Trophoblast cell (in vitro differentiated cells and primary cell): ENCODE data around the gene IL1RN.

Experiments
- DNase-seq, 2 donors: peaks; one replicate each; pipeline ENCODE4 v3.0.0-alpha.2; 2016
- H2AFZ ChIP-seq: 2 replicates; pipeline ENCODE4 v1.6.1; 2013; ENCODE audit warnings: low read length, moderate library complexity, mild to moderate bottlenecking; ENCODE audit not compliant: insufficient read depth, poor library complexity
- H2AK5ac ChIP-seq: 2 replicates; pipeline ENCODE4 v1.6.1; 2013; ENCODE audit warnings: mild to moderate bottlenecking, low read length
- H2BK120ac ChIP-seq: 2 replicates; pipeline ENCODE4 v1.6.1; 2013; ENCODE audit warnings: low read length, mild to moderate bottlenecking, moderate library complexity; ENCODE audit not compliant: insufficient read depth, poor library complexity
- H2BK12ac ChIP-seq: 2 replicates; pipeline ENCODE4 v1.6.1; 2013; ENCODE audit warnings: mild to moderate bottlenecking, low read length, moderate library complexity
- H2BK5ac ChIP-seq: 2 replicates; pipeline ENCODE4 v1.6.1; 2013; ENCODE audit warnings: low read length, low read depth, moderate library complexity, mild to moderate bottlenecking; ENCODE audit not compliant: poor library complexity
- H3K14ac ChIP-seq: 2 replicates; pipeline ENCODE4 v1.6.1; 2013; ENCODE audit warnings: mild to moderate bottlenecking, low read length
- H3K18ac ChIP-seq: 2 replicates; pipeline ENCODE4 v1.6.1; 2013; ENCODE audit warnings: mild to moderate bottlenecking, low read length
- H3K23ac ChIP-seq: 2 replicates; pipeline ENCODE4 v1.6.1; 2013; ENCODE audit warnings: low read length
- H3K27ac ChIP-seq: 2 replicates; pipeline ENCODE4 v1.5.1; 2013; ENCODE audit warnings: low read depth, mild to moderate bottlenecking, inconsistent platforms, low read length, moderate library complexity
- H3K27me3 ChIP-seq: 2 replicates; pipeline ENCODE4 v1.6.1; 2013; ENCODE audit warnings: inconsistent platforms, mild to moderate bottlenecking, low read length, moderate library complexity; ENCODE audit not compliant: insufficient read depth
- H3K36me3 ChIP-seq, 2 experiments: 1 replicate in 1 of 2; 2 replicates in 1 of 2; pipeline ENCODE4 v1.6.1; 2013; ENCODE audit warnings: low read length in 2 of 2, mild to moderate bottlenecking in 2 of 2, moderate library complexity in 1 of 2; ENCODE audit not compliant: insufficient read depth in 2 of 2, control insufficient read depth in 1 of 2
- H3K4ac ChIP-seq: 2 replicates; pipeline ENCODE4 v1.6.1; 2013; ENCODE audit warnings: low read depth, mild to moderate bottlenecking, low read length, moderate library complexity
- H3K4me1 ChIP-seq, 2 experiments: 1 replicate in 1 of 2; 2 replicates in 1 of 2; pipeline ENCODE4 v1.6.1; 2013; ENCODE audit warnings: low read length in 2 of 2, mild to moderate bottlenecking in 2 of 2, moderate library complexity in 1 of 2; ENCODE audit not compliant: insufficient read depth in 2 of 2, control insufficient read depth in 1 of 2
- H3K4me2 ChIP-seq: 2 replicates; pipeline ENCODE4 v1.6.1; 2013; ENCODE audit warnings: inconsistent platforms, mild to moderate bottlenecking, low read length, moderate library complexity
- H3K4me3 ChIP-seq: 2 replicates; pipeline ENCODE4 v1.5.1; 2013; ENCODE audit warnings: mild to moderate bottlenecking, low read depth, low read length, inconsistent platforms
- H3K79me1 ChIP-seq: one replicate; pipeline ENCODE4 v1.6.1; 2013; ENCODE audit warnings: low read length
- H3K79me2 ChIP-seq: 2 replicates; pipeline ENCODE4 v1.6.1; 2013; ENCODE audit warnings: low read length, mild to moderate bottlenecking; ENCODE audit not compliant: control insufficient read depth, insufficient read depth, poor library complexity
- H3K9ac ChIP-seq: 2 replicates; pipeline ENCODE4 v1.6.1; 2013; ENCODE audit warnings: mild to moderate bottlenecking, low read length
- H3K9me3 ChIP-seq: 2 replicates; pipeline ENCODE4 v1.6.1; 2013; ENCODE audit warnings: low read depth, mild to moderate bottlenecking, control low read depth, inconsistent platforms, low read length; ENCODE audit not compliant: insufficient read depth
- H4K12ac ChIP-seq: 2 replicates; pipeline ENCODE4 v1.6.1; 2013; ENCODE audit warnings: low read depth, mild to moderate bottlenecking, low read length, moderate library complexity
- H4K8ac ChIP-seq: 2 replicates; pipeline ENCODE4 v1.6.1; 2013; ENCODE audit warnings: low read depth, mild to moderate bottlenecking, low read length, moderate library complexity
- H4K91ac ChIP-seq: one replicate; pipeline ENCODE4 v1.6.1; 2013; ENCODE audit warnings: low read depth, mild to moderate bottlenecking, low read length, moderate library complexity
- WGBS: extraction: QIAGEN DNeasy Blood & Tissue Kit; methylation state at CpG from one replicate; pipeline ENCODE4 v1.1.7; 2013; ENCODE audit warnings: missing lambda C conversion rate; ENCODE audit not compliant: insufficient read length, insufficient coverage; ENCODE audit errors: extremely low coverage; 5-methylcytosine and 5-hydroxymethylcytosine counted together

The IL1RN gene

DNA sequence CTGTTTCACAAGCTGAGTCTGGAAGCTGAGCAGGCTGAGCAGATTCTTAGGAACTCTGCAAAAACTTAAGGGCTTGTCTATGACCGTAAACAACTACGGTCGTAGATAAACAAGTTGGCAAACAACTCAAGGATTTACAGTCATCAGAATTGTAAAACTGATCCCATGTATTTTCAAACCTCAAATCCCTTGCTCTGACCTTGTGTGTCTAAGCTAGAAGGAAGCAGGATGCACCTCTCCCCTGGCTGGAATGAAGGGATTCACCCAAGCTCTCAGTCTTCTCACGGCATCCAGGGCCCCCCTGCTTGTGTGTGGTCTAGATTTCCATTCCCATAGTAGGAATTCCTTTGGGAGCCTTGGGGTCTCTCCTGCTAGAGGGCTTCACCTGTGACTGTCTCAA is 12.4 kb upstream of the IL1RN start:
- no peak overlapping the region for H3K18ac ChIP-seq
- H2AFZ ChIP-seq, result no peak overlapping the region
- H4K91ac ChIP-seq, result no peak overlapping the region
- H4K8ac ChIP-seq, result no peak overlapping the region
- WGBS, result no CpG with 5 or more reads among the region's 4 CpGs
- H2AK5ac ChIP-seq, result no peak overlapping the region
- no peaks in the 10 kb centered on the region for H3K27me3 ChIP-seq
- peaks cover 5 to 7% of the 10 kb centered on the region in 2 experiments for H3K4me1 ChIP-seq
- H3K14ac ChIP-seq, result no peak overlapping the region
- DNase-seq, result no peak
- H3K9me3 ChIP-seq, result peaks cover 2% of the 10 kb centered on the region
- no peaks in the 10 kb centered on the region for H3K79me1 ChIP-seq
- no peak overlapping the region for H4K12ac ChIP-seq
- no peak overlapping the region for H3K23ac ChIP-seq
- no peak overlapping the region for H2BK120ac ChIP-seq
- no peak overlapping the region for H3K4me3 ChIP-seq
- H2BK12ac ChIP-seq, result no peak overlapping the region
- H3K27ac ChIP-seq, result no peak overlapping the region
- no peak overlapping the region for H3K9ac ChIP-seq
- H2BK5ac ChIP-seq, result no peak overlapping the region
- H3K79me2 ChIP-seq, result no peaks in the 10 kb centered on the region
- no peak overlapping the region for H3K4me2 ChIP-seq
- H3K4ac ChIP-seq, result no peak overlapping the region
- no peaks in the 10 kb centered on the region for H3K36me3 ChIP-seq

- Histone ChIP-seq H3K9me3 (peaks cover 2% of the 10 kb centered on the region), H3K4ac (no peak overlapping the region), H4K12ac (no peak overlapping the region), H3K36me3 (no peaks in the 10 kb centered on the region), H2AK5ac (no peak overlapping the region), H2BK120ac (no peak overlapping the region), H3K4me2 (no peak overlapping the region), H3K4me1 (peaks cover 5 to 7% of the 10 kb centered on the region in 2 experiments), H2BK12ac (no peak overlapping the region), H3K27ac (no peak overlapping the region), H3K79me1 (no peaks in the 10 kb centered on the region), H3K23ac (no peak overlapping the region), H3K18ac (no peak overlapping the region), H3K4me3 (no peak overlapping the region), H2BK5ac (no peak overlapping the region), H3K9ac (no peak overlapping the region), H2AFZ (no peak overlapping the region), H4K8ac (no peak overlapping the region), H4K91ac (no peak overlapping the region), H3K14ac (no peak overlapping the region), H3K79me2 (no peaks in the 10 kb centered on the region), H3K27me3 (no peaks in the 10 kb centered on the region)
- DNase-seq, result peak in 1 of 2 donors; percentile 32
- no CpG with 5 or more reads among the region's 10 CpGs for WGBS
Measured at GRCh38 chr2:113116100-113116958, 11.1 kb upstream of the IL1RN start.

- H3K23ac ChIP-seq, result no peak overlapping the region
- no peak overlapping the region for H3K4me2 ChIP-seq
- H2BK120ac ChIP-seq, result no peak overlapping the region
- no peak overlapping the region for H3K4me3 ChIP-seq
- H3K27ac ChIP-seq, result no peak overlapping the region
- H3K18ac ChIP-seq, result no peak overlapping the region
- no peak overlapping the region for H2BK5ac ChIP-seq
- H3K9ac ChIP-seq, result no peak overlapping the region
- H2AK5ac ChIP-seq, result no peak overlapping the region
- peak; percentile 28 to 61 for DNase-seq
- no peaks in the 10 kb centered on the region for H3K79me2 ChIP-seq
- no peaks in the 10 kb centered on the region for H3K36me3 ChIP-seq
- H4K91ac ChIP-seq, result no peak overlapping the region
- H3K14ac ChIP-seq, result no peak overlapping the region
- no peaks in the 10 kb centered on the region for H3K27me3 ChIP-seq
- no peak overlapping the region for H2BK12ac ChIP-seq
- H3K4me1 ChIP-seq, result peaks cover 5 to 7% of the 10 kb centered on the region in 2 experiments
- no peak overlapping the region for H4K8ac ChIP-seq
- H4K12ac ChIP-seq, result no peak overlapping the region
- whole genome bisulfite sequencing, result no CpG with 5 or more reads among the region's 9 CpGs
- H3K4ac ChIP-seq, result no peak overlapping the region
- no peaks in the 10 kb centered on the region for H3K79me1 ChIP-seq
- H2AFZ ChIP-seq, result no peak overlapping the region
- peaks cover 2% of the 10 kb centered on the region for H3K9me3 ChIP-seq
Measured at GRCh38 chr2:113117541-113118262, 9.7 kb upstream of the IL1RN start.

DNA sequence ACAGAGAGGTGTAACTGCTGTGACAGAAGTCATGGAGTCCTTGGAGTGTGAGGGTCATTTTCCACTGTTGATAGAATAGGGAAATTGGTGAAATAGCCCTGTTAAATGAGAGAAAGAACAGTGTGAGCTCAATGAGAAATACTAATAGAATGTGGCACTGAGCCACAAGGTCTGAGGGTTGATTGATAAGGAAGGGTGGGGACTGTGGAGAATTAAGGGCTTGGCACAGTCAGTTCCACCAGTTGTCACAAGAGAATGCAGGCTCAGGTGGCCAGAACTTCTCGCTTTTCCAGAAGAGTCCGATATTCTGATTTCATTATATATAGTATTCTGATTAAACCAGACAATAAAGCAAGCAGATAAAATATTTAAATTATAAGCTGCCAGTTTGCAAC is 9.1 kb upstream of the IL1RN start:
- Histone ChIP-seq H3K36me3 (no peaks in the 10 kb centered on the region), H2BK120ac (no peak overlapping the region), H3K9ac (no peak overlapping the region), H3K18ac (no peak overlapping the region), H3K27ac (no peak overlapping the region), H3K4ac (no peak overlapping the region), H3K79me1 (no peaks in the 10 kb centered on the region), H3K23ac (no peak overlapping the region), H2AFZ (no peak overlapping the region), H3K4me2 (no peak overlapping the region), H3K4me3 (no peak overlapping the region), H3K9me3 (peaks cover 2% of the 10 kb centered on the region), H3K4me1 (peaks cover 5 to 7% of the 10 kb centered on the region in 2 experiments), H4K91ac (no peak overlapping the region), H3K14ac (no peak overlapping the region), H3K79me2 (no peaks in the 10 kb centered on the region), H4K8ac (no peak overlapping the region), H2BK12ac (no peak overlapping the region), H2AK5ac (no peak overlapping the region), H2BK5ac (no peak overlapping the region), H3K27me3 (no peaks in the 10 kb centered on the region), H4K12ac (no peak overlapping the region)
- DNase-seq, result no peak
- no CpG with 5 or more reads among the region's 2 CpGs for WGBS
